Measurements from ENCODE around the gene HPCAL1. TPM values are rescaled to one million over a fixed set of nuclear protein-coding genes. Genes with fewer than 3 reads are reported as not detected.

Gene HPCAL1
- total and polyA plus RNA-seq, 2 donors (not counting 3 experiments of a cell fraction or from before 2014, with no cell fraction given), result 56.5 to 77.4 TPM

DNA sequence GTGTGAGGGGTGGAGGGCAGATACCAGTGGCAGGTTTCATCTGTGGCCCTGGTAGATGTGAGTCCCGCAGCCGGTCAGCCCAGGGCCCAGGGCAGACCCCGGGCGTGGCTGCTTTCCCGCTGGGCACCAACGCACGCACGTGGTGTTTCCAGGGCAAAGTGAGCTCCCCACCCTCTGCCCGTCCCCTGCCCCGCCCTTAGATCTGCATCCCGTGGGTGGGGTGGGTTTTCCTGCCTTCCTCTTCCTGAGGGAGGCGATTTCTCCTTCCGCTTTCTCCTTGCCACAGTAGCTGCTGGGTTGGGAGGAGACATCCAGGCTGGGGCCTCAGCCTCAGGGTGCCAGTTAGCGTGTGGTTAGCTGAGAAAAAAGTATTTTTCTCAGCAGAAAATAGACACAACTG lies 95.8 kb downstream of the HPCAL1 start:
- Histone ChIP-seq H3K79me2 (ENCODE audit: control insufficient read depth, insufficient read depth, low read length) (peaks cover 6% of the 10 kb centered on the region), H3K27ac (ENCODE audit: insufficient read depth, low read depth, low read length) (no peak overlapping the region), H3K4me1 (ENCODE audit: control insufficient read depth, extremely low read depth, insufficient read depth, low read length) (peaks cover 35% of the 10 kb centered on the region), H3K9me1 (replicated peaks; ENCODE audit: control insufficient read depth, extremely low read depth, insufficient read depth, low read length) (no peaks in the 10 kb centered on the region), H4K20me1 (replicated peaks; ENCODE audit: control insufficient read depth, extremely low read depth, insufficient read depth, low read length) (no peaks in the 10 kb centered on the region), H3K9ac (replicated peaks; ENCODE audit: extremely low read depth, insufficient read depth, low read length) (no peak overlapping the region), H2AFZ (ENCODE audit: low read depth, low read length) (no peak overlapping the region), H3K9me3 (replicated peaks; ENCODE audit: control insufficient read depth, insufficient read depth, low read length) (no peaks in the 10 kb centered on the region), H3K27me3 (ENCODE audit: control insufficient read depth in 2 of 2, insufficient read depth in 2 of 2, low read length in 2 of 2) (no peaks in the 10 kb centered on the region), H3K4me2 (ENCODE audit: insufficient read depth, low read length) (no peak overlapping the region), H3K4me3 (replicated peaks in 1 of 3; ENCODE audit: insufficient read depth in 1 of 3, low read depth in 1 of 3, low read length in 3 of 3) (no peak overlapping the region), H3K36me3 (ENCODE audit: control insufficient read depth in 2 of 2, extremely low read depth in 1 of 2, insufficient read depth in 2 of 2, low read length in 2 of 2) (peaks cover 0 to 3% of the 10 kb centered on the region in 2 experiments)
- intact Hi-C loops (cut with micrococcal nuclease), result loop anchor here (5.0 kb wide), 1 partner anchor 881 kb away; no protein-coding TSS in a partner anchor
- DNase-seq (ENCODE audit: low read depth, low spot score) (no peak), FAIRE-seq (peak; percentile 59)
- POLR2A ChIA-PET, result no interaction called here
- dilution Hi-C loops (cut with MboI; ENCODE audit: extremely low pct_ligation_motif_present, low sequenced_read_pairs), result no loop called here
- CTCF ChIA-PET, result interaction anchor here (0.7 to 1.4 kb wide), 4 partner anchors 9 to 274 kb away, joined by 3 to 6 read pairs (median 4); no protein-coding TSS in a partner anchor
- no peak for TF ChIP-seq CTCF (IDR thresholded peaks at IDR 0.05; ENCODE audit: extremely low read depth in 1 of 2, insufficient read depth in 1 of 2, low read depth in 1 of 2, low read length in 2 of 2)
- TF ChIP-seq FOS (IDR thresholded peaks at IDR 0.05; ENCODE audit: borderline replicate concordance, insufficient read depth, low read length), result no peak
- TF ChIP-seq JUN (IDR thresholded peaks at IDR 0.05; ENCODE audit: borderline replicate concordance, insufficient read depth, insufficient read length, low read depth), result no peak
- no TSS peak for BruUV-seq (replicated peaks)

- intact Hi-C loops (cut with micrococcal nuclease), result loop anchor here (5.0 kb wide), 1 partner anchor 882 kb away; no protein-coding TSS in a partner anchor
- no peak for DNase-seq (ENCODE audit: low read depth, low spot score)
- Histone ChIP-seq H3K4me2 (ENCODE audit: insufficient read depth, low read length) (no peak overlapping the region), H3K27ac (ENCODE audit: insufficient read depth, low read depth, low read length) (no peak overlapping the region), H3K27me3 (ENCODE audit: control insufficient read depth in 2 of 2, insufficient read depth in 2 of 2, low read length in 2 of 2) (no peaks in the 10 kb centered on the region), H2AFZ (ENCODE audit: low read depth, low read length) (no peak overlapping the region), H3K9ac (replicated peaks; ENCODE audit: extremely low read depth, insufficient read depth, low read length) (no peak overlapping the region), H3K36me3 (ENCODE audit: control insufficient read depth in 2 of 2, extremely low read depth in 1 of 2, insufficient read depth in 2 of 2, low read length in 2 of 2) (peaks cover 0 to 3% of the 10 kb centered on the region in 2 experiments), H4K20me1 (replicated peaks; ENCODE audit: control insufficient read depth, extremely low read depth, insufficient read depth, low read length) (no peaks in the 10 kb centered on the region), H3K9me1 (replicated peaks; ENCODE audit: control insufficient read depth, extremely low read depth, insufficient read depth, low read length) (no peaks in the 10 kb centered on the region), H3K79me2 (ENCODE audit: control insufficient read depth, insufficient read depth, low read length) (peaks cover 3% of the 10 kb centered on the region), H3K4me1 (ENCODE audit: control insufficient read depth, extremely low read depth, insufficient read depth, low read length) (peaks cover 40% of the 10 kb centered on the region), H3K4me3 (replicated peaks in 1 of 3; ENCODE audit: insufficient read depth in 1 of 3, low read depth in 1 of 3, low read length in 3 of 3) (no peak overlapping the region), H3K9me3 (replicated peaks; ENCODE audit: control insufficient read depth, insufficient read depth, low read length) (no peaks in the 10 kb centered on the region)
- no peak for FAIRE-seq
- no TSS peak for BruUV-seq (replicated peaks)
- CTCF ChIA-PET, result interaction anchor here (1.2 kb wide), 1 partner anchor 10 kb away, joined by 6 read pairs; no protein-coding TSS in a partner anchor
- TF ChIP-seq POLR2A (IDR thresholded peaks at IDR 0.05; ENCODE audit: low read depth, low read length) (no peak), FOS (IDR thresholded peaks at IDR 0.05; ENCODE audit: borderline replicate concordance, insufficient read depth, low read length) (no peak), MAX (IDR thresholded peaks at IDR 0.05; ENCODE audit: insufficient read depth, insufficient read length) (no peak), POLR2AphosphoS5 (IDR thresholded peaks at IDR 0.05; ENCODE audit: insufficient read depth, low read depth, low read length) (no peak), MYC (IDR thresholded peaks at IDR 0.05; ENCODE audit: low read depth, low read length) (no peak), EZH2 (IDR thresholded peaks at IDR 0.05; ENCODE audit: borderline replicate concordance, low read depth, low read length, severe bottlenecking) (no peak), GATA2 (IDR thresholded peaks at IDR 0.05; ENCODE audit: insufficient read depth, insufficient read length, low read depth, low read length) (no peak), CTCF (IDR thresholded peaks at IDR 0.05; ENCODE audit: extremely low read depth in 1 of 2, insufficient read depth in 1 of 2, low read depth in 1 of 2, low read length in 2 of 2) (no peak)
- POLR2A ChIA-PET, result no interaction called here
- dilution Hi-C loops (cut with MboI; ENCODE audit: extremely low pct_ligation_motif_present, low sequenced_read_pairs), result no loop called here
Measured at GRCh38 chr2:10399358-10399757, 96.7 kb downstream of the HPCAL1 start.

All from endothelial cell of umbilical vein (primary cell).